Measurements from ENCODE around the gene RASEF.

- TF ChIP-seq, protein P1, sequence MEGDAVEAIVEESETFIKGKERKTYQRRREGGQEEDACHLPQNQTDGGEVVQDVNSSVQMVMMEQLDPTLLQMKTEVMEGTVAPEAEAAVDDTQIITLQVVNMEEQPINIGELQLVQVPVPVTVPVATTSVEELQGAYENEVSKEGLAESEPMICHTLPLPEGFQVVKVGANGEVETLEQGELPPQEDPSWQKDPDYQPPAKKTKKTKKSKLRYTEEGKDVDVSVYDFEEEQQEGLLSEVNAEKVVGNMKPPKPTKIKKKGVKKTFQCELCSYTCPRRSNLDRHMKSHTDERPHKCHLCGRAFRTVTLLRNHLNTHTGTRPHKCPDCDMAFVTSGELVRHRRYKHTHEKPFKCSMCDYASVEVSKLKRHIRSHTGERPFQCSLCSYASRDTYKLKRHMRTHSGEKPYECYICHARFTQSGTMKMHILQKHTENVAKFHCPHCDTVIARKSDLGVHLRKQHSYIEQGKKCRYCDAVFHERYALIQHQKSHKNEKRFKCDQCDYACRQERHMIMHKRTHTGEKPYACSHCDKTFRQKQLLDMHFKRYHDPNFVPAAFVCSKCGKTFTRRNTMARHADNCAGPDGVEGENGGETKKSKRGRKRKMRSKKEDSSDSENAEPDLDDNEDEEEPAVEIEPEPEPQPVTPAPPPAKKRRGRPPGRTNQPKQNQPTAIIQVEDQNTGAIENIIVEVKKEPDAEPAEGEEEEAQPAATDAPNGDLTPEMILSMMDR (IDR thresholded peaks at IDR 0.05) = no peak
- TF ChIP-seq POLR2A (IDR thresholded peaks at IDR 0.05) = no peak
Observed at GRCh38 chr9:82998409-82998808, 64.5 kb downstream of the RASEF start.

Measured in thyroid gland (tissue), 4 donors.